Hematopoietic multipotent progenitor cell treated with erythropoietin and hydrocortisone succinate and interleukin-3 and kit ligand, for 8 days (in vitro differentiated cells): ENCODE results near the gene IL20RA.
"Not testable (repeated sequence)": the region's sequence is repeated elsewhere in the genome, so short reads cannot be mapped to it uniquely, and the experiment has no call there.

Source experiments
- DNase-seq: peaks from one replicate; pipeline ENCODE4 v3.0.0-alpha.2; 2015

The IL20RA gene

GRCh38 chr6:137006056-137006455 is 38.7 kb downstream of the IL20RA start:
- DNase-seq = no peak

- no peak for DNase-seq
These were observed 39.7 kb downstream of the IL20RA start for GRCh38 chr6:137005073-137005472.

- no peak for DNase-seq
These were observed 42.3 kb downstream of the IL20RA start for GRCh38 chr6:137002505-137002904.

DNA sequence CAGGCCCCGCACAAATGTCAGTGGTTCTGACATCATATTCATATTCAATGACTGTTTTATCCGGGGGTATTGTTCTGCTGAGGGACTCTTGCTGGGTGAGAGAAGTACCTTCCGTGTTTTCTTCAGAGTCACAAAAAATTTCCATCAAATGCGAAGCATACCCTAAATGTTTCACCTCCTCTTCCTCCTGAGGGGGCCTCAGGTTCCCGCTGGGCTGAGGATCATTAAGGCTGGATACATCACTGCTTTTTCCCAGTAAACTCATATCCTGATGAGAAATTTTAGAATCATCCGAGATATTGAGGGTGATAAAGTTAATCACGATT is 42.8 kb downstream of the IL20RA start:
- DNase-seq = no peak

- no peak for DNase-seq
These were observed 43.3 kb downstream of the IL20RA start for GRCh38 chr6:137001299-137001976.

DNA sequence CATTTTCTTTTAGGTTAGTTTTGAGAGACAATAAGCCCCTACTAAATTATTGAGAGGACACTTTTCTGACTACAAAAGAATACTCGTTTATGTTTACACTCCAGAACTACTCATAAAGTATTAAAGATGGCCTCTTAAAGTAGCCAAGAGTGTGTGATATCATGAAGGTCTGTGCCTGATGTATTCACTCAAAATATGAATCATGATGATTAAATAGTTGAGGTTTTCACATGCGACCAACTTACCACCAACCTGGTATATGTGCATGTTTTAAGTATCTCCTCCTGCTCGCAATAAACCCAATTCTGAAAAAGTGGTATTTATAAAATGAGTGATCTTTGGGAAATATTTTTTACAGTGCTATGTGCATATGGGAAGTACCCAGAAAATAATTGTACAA is 43.9 kb downstream of the IL20RA start:
- DNase-seq = no peak

DNA sequence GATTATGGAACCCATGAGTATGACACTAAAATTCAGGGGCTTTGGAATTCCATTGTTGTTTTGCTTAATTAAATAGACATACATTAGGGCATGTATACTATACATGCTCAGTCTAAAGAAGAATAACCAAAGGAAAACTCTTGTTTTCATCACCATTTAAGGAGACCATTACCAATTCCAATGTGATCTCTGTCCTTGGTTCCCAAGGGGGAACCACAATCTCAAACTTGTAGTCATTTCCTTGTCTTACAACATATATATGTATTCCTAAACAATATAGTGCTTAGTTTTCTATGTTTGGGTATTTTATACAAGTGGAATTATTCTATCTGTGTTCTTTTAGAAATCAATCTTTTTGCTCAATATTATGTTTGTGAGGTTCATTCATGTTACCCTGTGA is 49.2 kb downstream of the IL20RA start:
- DNase-seq = no peak

- DNase-seq = no peak
These were observed 50.0 kb downstream of the IL20RA start for GRCh38 chr6:136994782-136995181.

- DNase-seq = no peak
These were observed 52.7 kb downstream of the IL20RA start for GRCh38 chr6:136992113-136992512.

DNA sequence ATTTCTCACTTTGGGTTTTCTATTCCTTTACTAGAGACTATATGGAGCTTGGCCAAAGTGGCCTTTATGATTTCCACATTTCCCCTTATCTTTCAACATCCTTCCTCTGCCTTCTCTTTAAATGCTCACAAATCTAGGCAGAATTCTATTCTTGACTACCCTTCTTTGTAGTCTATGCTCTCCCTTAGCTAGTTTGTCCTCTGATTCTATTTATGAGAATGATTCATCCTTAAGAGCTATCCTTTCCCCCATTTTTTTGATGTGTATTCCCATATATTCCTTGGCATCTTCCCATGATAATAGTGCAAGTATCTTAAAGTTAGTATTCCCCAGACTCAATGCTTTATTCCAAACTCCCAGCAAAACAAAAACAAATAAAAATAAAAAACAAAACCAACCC is 53.1 kb downstream of the IL20RA start:
- DNase-seq = no peak

DNA sequence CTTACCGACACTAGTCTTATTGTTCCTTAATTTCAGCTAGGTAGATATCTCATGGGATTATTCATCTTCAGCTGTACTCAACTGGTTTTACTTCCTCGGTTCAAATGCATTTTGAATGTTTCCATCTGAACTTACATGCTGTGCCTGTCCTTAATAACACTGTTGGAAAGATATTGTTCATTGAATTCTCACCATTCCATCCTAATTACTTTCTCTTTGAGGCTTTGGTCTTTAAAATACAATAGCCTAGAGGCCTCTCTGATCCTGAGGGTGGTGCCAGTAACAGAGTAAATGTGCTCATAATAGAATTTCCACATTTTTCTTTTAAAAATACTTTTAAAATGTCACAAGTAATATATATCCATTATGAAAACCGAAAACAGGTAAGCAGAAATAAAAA is 54.0 kb downstream of the IL20RA start:
- no peak for DNase-seq

- no peak for DNase-seq
These were observed 54.6 kb downstream of the IL20RA start for GRCh38 chr6:136990242-136990578.

- no peak for DNase-seq
These were observed 55.1 kb downstream of the IL20RA start for GRCh38 chr6:136989571-136990241.

- DNase-seq = no peak
These were observed 57.2 kb downstream of the IL20RA start for GRCh38 chr6:136987526-136987925.

- no peak for DNase-seq
These were observed 59.3 kb downstream of the IL20RA start for GRCh38 chr6:136985502-136985901.

DNA sequence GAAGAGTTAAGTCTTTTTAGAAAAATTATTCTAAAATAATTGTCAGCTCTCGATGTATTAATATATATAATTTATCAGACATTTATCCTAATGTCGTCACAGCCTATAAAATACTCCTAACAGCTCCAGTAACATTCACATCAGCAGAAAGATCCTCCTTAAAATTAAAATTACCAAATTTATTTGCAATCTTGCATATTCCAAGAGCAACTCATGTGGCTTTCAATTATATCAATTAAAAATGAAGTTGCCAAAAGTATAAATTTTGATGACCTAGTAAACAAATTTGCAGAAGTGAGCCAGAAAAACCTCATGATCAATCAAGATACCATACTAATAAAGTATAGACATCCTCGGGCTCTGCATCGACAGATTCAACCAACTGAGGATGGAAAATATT is 60.2 kb downstream of the IL20RA start:
- no peak for DNase-seq

GRCh38 chr6:136983687-136984086 is 61.1 kb downstream of the IL20RA start:
- no peak for DNase-seq

DNA sequence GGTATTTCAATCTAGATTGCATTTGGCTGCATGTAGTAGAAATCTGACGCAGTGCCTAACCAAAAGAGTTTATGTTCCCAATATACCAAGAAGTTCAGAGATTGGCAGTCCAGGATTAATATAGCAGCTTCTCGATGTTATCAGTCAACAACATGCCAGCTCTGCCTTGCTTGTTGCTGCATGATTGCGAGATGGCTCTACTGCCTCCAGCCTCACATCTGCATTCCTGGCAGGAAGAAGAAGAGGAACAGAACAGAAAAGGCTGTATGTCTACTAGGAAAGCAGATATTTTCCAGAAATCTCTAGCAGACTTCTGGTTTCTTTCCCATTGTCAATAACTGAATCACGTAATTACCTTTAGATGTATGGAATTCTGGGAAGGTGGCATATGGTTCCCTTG is 61.8 kb downstream of the IL20RA start:
- no peak for DNase-seq

DNA sequence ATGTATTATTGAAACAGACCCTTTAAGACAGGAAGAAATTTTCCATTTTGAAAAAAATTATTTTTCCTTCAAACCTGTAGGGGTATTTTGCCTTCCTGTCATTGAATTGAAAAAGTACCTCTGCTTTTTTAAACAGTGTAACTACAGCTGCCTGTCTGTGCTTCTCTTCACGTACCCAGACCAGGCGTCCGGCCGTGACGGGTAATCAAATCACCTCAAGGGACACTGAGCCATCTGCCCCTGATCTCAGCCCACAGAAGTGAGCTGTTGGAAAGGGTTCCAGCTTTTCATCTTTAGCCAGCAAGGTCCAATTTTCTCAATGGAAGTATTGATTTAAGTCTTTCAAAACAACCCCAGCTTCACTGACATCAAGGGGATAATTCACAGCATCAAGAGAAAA is 64.7 kb downstream of the IL20RA start:
- no peak for DNase-seq

DNA sequence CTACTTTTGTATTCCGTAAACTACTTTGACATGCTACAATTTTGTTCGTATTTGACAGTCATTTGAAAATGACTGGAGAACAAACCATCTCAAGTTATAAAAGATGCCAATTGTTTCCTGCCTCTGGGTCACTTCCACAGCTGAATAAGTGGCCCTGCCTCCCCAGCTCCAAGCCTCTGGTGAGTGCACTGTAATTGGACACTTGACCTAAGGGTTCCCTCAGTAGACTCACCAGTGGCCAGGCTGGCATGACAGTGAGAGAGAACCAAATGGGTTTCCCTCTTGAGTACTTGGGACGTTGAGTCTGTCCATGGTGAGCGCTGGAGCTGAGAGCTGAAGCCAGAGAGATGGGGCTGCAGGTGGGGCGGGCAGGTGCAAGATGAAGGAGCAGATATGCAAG is 65.6 kb downstream of the IL20RA start:
- no peak for DNase-seq

GRCh38 chr6:136977075-136977474 is 67.7 kb downstream of the IL20RA start:
- no peak for DNase-seq

- DNase-seq = no peak
These were observed 69.6 kb downstream of the IL20RA start for GRCh38 chr6:136975089-136975715.

DNA sequence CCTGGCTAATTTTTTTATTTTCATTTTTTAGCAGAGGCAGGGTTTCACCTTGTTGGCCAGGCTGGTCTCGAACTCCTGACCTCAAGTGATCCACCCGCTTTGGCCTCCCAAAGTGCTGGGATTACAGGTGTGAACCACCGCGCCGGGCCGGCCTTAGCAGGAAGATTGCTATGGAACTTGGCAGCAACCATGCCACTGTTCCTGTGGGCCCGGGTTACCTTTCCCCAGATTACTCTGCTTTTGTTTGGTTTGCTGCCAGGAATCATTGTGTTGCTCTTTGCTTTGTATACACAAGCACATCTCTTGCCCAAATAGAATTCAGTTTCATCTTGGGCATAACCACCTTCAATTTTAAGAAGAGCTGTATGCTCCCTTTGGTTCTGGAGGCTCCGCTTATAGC is 71.0 kb downstream of the IL20RA start:
- DNase-seq = not testable (repeated sequence)

DNA sequence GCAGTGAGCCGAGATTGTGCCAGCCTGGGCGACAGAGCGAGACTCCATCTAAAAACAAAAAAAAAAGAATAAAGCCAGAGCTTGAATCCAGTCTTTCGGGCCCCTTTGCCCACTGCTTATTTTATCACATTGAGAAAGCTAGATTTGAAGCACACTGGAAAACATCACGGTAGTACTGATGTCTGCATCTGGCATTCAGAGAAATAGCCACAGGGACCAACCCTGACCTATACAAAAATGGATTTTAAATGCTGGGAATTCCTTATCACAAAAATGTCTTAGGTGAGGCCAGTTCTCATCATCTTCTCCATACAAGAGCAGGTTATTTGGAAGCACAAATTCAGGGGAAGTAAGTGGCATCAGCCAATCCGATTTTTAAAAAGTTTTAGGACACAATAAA is 73.2 kb downstream of the IL20RA start:
- no peak for DNase-seq

DNA sequence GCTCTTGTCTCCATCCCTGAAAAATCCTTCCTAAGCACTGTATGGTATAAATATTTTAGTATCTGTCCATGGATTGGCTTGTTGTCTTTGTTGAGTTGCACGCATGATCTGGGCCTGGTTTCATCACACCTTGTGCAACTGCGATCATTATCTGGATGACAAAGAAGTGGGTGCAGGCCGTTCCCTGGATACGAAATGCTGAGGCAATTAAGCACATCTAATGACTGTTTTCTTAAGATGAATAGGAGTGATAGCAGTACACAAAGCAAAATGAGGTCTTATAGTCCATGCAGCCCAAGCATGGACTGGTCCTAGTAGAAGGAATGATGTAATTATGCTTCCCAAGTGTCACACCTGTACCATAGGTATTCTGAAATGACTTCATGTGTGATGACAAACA is 74.8 kb downstream of the IL20RA start:
- no peak for DNase-seq
